NCI-H1048 (cell line): ENCODE data around the gene ZNF669.
A peak's percentile ranks its signal among the peaks of the same experiment; 100 is the strongest.

Source experiments
- DNase-seq: peaks from one replicate; lab custom pipeline; 2025; lab: John Stamatoyannopoulos, UW

The ZNF669 gene

DNA sequence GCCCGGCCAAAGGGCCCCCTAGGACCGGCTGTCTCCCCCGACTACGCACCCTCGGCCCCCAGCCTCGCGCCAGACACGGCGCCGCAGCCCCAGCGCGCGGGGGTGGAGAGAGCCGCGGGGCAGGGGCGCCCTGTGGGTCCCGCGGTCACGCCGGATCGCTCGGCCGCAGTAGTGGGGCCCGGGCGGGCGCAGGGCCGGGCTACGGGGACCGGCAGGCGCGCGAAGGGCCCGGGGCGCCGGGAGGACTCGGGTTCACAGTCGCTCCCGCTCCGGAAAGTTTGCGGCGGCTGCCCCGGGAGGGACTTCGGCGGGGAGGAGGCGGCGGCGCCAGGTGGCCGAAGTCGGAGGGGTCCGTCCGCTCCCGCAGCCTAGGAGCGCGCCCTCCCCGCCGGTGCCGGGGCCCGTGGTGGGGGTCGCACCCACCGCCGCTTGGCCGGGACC lies 7.1 kb upstream of the ZNF669 start:
- DNase-seq: no peak

DNA sequence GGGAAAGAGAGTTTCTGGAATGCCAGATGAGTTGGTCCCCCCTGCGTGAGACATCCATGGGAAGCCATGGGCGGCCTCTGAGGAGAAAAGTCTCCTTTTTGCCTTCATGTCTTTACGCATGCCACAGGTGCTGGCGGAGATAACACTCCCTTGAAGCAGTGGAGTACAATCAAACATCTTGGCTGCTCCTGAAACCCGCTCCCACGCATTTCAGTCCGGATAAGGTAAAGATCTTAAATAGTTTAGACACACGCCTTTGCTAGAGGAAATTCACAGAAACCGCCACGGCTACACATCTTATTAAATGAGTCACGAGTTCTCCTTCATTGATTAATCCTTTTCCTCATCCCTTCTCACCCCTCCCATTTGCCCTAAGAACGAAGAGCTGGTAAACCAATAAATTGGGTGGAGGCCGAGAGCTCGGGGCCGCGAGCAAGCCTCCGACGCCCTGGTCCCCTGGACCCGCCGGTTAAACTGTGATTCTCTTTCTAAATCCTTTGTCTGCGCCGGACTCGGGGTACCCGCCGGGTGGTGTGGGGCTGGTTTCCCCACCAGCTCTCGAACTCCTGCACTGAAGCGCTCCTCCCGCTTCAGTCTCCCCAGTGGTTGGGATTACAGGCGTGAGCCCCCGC lies 6.6 kb upstream of the ZNF669 start:
- no peak for DNase-seq

- DNase-seq: no peak
Measured at GRCh38 chr1:247107694-247108093, 3.5 kb upstream of the ZNF669 start.

DNA sequence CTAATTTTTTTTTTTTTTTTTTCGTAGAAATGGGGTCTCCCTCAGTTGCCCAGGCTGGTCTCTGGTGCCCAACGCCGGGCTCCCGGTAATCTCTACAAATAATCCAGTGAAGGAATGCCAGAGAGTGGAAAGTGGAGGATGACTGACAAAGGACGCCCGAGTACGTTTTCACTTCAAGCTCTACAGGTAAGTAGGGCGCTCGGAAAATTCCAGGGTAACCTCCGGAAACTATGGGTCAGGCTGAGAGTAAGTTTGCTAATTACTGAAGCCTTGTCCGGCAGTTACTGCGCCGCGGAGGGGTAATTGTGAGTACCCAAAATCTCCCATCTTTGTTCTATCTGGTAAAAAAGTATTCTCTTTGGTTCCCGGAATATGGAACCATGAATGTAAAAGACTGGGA lies 1.8 kb upstream of the ZNF669 start:
- no peak for DNase-seq

GRCh38 chr1:247104965-247105364 lies 809 bp upstream of the ZNF669 start:
- DNase-seq: no peak

- DNase-seq: no peak
Measured at GRCh38 chr1:247102381-247102780, 1.8 kb downstream of the ZNF669 start.

- DNase-seq: no peak
Measured at GRCh38 chr1:247100676-247101279, 3.4 kb downstream of the ZNF669 start.

GRCh38 chr1:247096958-247097357 lies 7.2 kb downstream of the ZNF669 start:
- DNase-seq: no peak

GRCh38 chr1:247096544-247096943 lies 7.6 kb downstream of the ZNF669 start:
- no peak for DNase-seq

DNA sequence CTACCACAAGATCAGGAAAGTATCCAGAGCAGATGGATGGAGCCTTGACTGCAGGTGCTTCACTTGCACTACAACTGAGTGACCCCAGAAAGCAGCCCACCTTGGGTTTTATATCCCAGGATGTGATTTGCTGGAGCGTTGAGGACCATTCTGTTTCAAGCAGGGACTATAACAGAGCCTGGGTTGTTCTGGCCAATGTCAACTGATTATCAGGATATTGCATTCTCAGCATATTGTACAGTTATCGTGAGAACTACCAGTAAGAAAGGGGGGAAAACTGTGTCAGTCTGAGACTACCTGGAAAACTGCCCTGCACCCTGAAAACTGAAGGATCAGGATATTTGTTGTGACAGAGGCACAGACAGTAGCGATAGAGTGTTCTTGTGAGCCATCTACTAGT lies 8.0 kb downstream of the ZNF669 start:
- DNase-seq: no peak

DNA sequence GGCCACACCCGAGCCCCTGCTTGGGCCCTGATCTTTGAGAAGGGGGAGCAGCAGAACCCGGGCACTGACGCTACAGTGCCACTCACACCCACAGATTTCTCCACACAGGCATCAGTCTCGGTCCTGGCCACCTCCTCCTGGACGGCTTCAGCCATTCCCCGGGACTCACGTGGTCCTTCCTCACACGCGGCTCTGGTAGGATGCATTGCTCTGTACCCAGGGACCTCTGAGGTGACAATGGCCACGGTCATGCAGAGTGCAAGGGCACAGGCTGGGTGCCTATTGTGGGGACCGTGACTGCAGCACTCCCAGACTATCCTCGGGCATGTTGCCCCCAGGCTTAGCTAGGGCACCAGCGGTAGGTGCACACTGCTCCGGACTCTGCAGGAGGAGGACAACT lies 13.7 kb downstream of the ZNF669 start:
- DNase-seq: no peak

- DNase-seq: no peak
Measured at GRCh38 chr1:247089616-247090375, 14.4 kb downstream of the ZNF669 start.

GRCh38 chr1:247088967-247089366 lies 15.2 kb downstream of the ZNF669 start:
- no peak for DNase-seq

- DNase-seq: no peak
Measured at GRCh38 chr1:247087256-247087655, 16.9 kb downstream of the ZNF669 start.

DNA sequence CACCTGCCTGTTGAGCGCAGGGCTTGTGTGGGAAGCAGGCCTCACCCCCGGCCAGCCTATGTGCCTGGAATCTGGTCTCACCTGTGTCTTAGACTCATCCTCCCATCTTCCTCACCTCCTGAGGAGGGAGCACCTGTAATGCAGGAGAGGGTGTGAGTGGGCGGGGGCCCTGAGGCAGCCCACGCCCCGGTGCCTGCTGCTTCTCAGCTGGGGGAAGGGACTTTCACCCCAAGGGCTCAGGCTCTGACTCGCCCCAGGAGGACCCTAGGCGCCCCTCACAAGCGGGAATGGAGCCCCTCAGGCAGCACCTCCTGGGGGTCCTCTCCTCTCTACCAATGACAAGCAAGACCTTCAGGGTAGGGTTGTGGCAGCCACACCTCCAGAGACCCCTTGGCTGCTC lies 18.8 kb downstream of the ZNF669 start:
- no peak for DNase-seq

- DNase-seq: no peak
Measured at GRCh38 chr1:247084771-247085170, 19.4 kb downstream of the ZNF669 start.

DNA sequence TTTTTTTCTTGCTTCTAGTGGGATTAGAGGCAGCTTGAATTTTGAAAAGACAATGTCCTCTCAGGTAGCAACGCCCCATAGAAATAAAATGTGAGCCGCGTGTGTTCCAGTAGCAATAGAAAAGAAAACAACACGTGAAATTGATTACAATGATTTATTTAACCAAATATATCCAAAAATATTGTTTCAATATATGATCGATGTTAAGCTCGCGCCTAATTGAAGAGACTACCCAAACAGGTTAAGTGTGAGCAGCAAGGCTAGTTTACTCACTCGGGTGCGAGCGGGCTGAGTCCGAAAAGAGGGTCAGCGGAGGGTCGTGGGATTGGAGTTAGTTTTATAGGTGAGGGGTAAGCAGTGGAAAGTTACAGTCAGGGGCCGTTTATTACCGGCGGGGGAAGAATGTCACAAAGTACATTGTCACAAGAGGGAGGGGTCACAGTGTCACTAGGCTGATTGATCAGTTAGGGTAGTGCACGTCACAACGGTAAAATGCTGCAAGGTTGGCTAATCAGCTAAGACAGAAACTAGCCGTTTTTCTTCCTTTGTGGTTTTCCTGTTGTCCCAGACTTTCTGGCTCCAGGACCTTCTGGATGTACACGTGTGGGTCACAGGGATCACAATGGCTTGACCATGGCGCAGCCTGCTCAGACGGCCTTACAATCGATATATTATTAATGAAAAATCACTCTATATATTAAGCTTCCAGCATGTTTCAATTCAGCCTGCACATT lies 24.8 kb downstream of the ZNF669 start:
- no peak for DNase-seq

GRCh38 chr1:247078258-247079140 lies 25.7 kb downstream of the ZNF669 start, which contains the start of gene ZNF670:
TSS of gene ZNF670 (minus strand) at chr1:247078811. CDS start at chr1:247078596, 215 bp downstream.
- DNase-seq: peak; percentile 100

- DNase-seq: no peak
Measured at GRCh38 chr1:247077876-247078257, 26.3 kb downstream of the ZNF669 start.

- no peak for DNase-seq
Measured at GRCh38 chr1:247077213-247077612, 26.9 kb downstream of the ZNF669 start.

DNA sequence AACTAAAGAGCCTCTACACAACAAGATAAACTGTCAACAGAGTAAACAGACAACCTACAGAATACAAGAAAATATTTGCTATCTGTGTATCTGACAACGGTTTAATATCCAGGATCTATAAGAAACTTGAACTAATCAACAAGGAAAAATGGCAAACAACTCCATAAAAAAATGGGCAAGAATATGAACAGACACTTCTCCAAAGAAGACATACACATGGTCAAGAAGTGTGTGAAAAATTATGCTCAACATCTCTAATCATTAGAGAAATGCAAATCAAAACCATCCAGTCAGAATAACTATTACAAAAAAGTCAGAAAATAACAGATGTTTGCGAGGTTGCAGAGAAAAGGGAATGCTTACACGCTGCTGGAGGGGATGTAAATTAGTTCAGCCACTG lies 33.5 kb downstream of the ZNF669 start:
- DNase-seq: no peak

GRCh38 chr1:247064304-247064703 lies 39.9 kb downstream of the ZNF669 start:
- DNase-seq: no peak
